Mesendoderm (in vitro differentiated cells): ENCODE results near the gene MLLT3. TPM values are rescaled to one million over a fixed set of nuclear protein-coding genes. Genes with fewer than 3 reads are reported as not detected.

Source experiments
- DNase-seq: peaks from one replicate; pipeline ENCODE4 v3.0.0; 2013
- H2AK5ac ChIP-seq: 2 replicates; pipeline ENCODE4 v1.6.1; 2013; ENCODE audit warnings: low read length, inconsistent platforms
- H2BK120ac ChIP-seq: 2 replicates; pipeline ENCODE4 v1.6.1; 2013; ENCODE audit warnings: low read depth, mild to moderate bottlenecking, low read length, moderate library complexity, mixed read lengths
- H2BK15ac ChIP-seq: replicated peaks from 2 replicates; pipeline ENCODE4 v1.6.1; 2013; ENCODE audit warnings: low read depth, mild to moderate bottlenecking, moderate library complexity
- H2BK5ac ChIP-seq: 2 replicates; pipeline ENCODE4 v1.6.1; 2013; ENCODE audit warnings: low read length, inconsistent platforms
- H3K18ac ChIP-seq: 2 replicates; pipeline ENCODE4 v1.6.1; 2013; ENCODE audit warnings: mild to moderate bottlenecking, low read length, mixed read lengths
- H3K23ac ChIP-seq: one replicate; pipeline ENCODE4 v1.6.1; 2013; ENCODE audit warnings: low read length
- H3K27ac ChIP-seq: 2 replicates; pipeline ENCODE4 v1.5.1; 2013; ENCODE audit warnings: low read depth, mild to moderate bottlenecking, inconsistent platforms, low read length, moderate library complexity
- H3K27me3 ChIP-seq: 2 replicates; pipeline ENCODE4 v1.6.1; 2013; ENCODE audit warnings: low read length, control low read depth, mild to moderate bottlenecking, inconsistent platforms; ENCODE audit not compliant: insufficient read depth, poor library complexity
- H3K36me3 ChIP-seq: 2 replicates; pipeline ENCODE4 v1.6.1; 2013; ENCODE audit warnings: low read length, inconsistent platforms; ENCODE audit not compliant: control insufficient read depth, insufficient read depth
- H3K4ac ChIP-seq: one replicate; pipeline ENCODE4 v1.6.1; 2013; ENCODE audit warnings: low read depth, mild to moderate bottlenecking, low read length, moderate library complexity
- H3K4me1 ChIP-seq: 2 replicates; pipeline ENCODE4 v1.6.1; 2013; ENCODE audit warnings: low read depth, low read length, inconsistent platforms; ENCODE audit not compliant: control insufficient read depth
- H3K4me2 ChIP-seq: 2 replicates; pipeline ENCODE4 v1.6.1; 2013; ENCODE audit warnings: low read length
- H3K4me3 ChIP-seq: 2 replicates; pipeline ENCODE4 v1.5.1; 2013; ENCODE audit warnings: mild to moderate bottlenecking, low read length
- H3K56ac ChIP-seq: one replicate; pipeline ENCODE4 v1.6.1; 2013; ENCODE audit warnings: low read length
- H3K79me1 ChIP-seq: 2 replicates; pipeline ENCODE4 v1.6.1; 2013; ENCODE audit warnings: low read length, inconsistent platforms
- H3K79me2 ChIP-seq: 2 replicates; pipeline ENCODE4 v1.6.1; 2013; ENCODE audit warnings: mild to moderate bottlenecking, low read length; ENCODE audit not compliant: control insufficient read depth, insufficient read depth
- H3K9ac ChIP-seq: 2 replicates; pipeline ENCODE4 v1.6.1; 2013; ENCODE audit warnings: low read length, inconsistent platforms
- H4K5ac ChIP-seq: one replicate; pipeline ENCODE4 v1.6.1; 2013; ENCODE audit warnings: low read length
- H4K8ac ChIP-seq: one replicate; pipeline ENCODE4 v1.6.1; 2013; ENCODE audit warnings: low read depth, mild to moderate bottlenecking, control low read depth, low read length, moderate library complexity
- WGBS: extraction: QIAGEN DNeasy Blood & Tissue Kit; methylation state at CpG from one replicate; pipeline ENCODE4 v1.1.7; 2013; ENCODE audit warnings: low lambda C conversion rate, missing lambda C conversion rate; ENCODE audit not compliant: insufficient coverage; ENCODE audit errors: extremely low coverage; 5-methylcytosine and 5-hydroxymethylcytosine counted together
- polyA plus RNA-seq, 2 experiments: library from polyadenylated mRNA; stranded (reverse); fragments of 200-250 nt; gene quantifications; one replicate each; pipeline ENCODE4 v1.2.3, GENCODE V29; 2013

Gene MLLT3
- 1.8 TPM for polyA plus RNA-seq (2013, experiment 1 of 2)
- polyA plus RNA-seq (2013, experiment 2 of 2) = 2.0 TPM

DNA sequence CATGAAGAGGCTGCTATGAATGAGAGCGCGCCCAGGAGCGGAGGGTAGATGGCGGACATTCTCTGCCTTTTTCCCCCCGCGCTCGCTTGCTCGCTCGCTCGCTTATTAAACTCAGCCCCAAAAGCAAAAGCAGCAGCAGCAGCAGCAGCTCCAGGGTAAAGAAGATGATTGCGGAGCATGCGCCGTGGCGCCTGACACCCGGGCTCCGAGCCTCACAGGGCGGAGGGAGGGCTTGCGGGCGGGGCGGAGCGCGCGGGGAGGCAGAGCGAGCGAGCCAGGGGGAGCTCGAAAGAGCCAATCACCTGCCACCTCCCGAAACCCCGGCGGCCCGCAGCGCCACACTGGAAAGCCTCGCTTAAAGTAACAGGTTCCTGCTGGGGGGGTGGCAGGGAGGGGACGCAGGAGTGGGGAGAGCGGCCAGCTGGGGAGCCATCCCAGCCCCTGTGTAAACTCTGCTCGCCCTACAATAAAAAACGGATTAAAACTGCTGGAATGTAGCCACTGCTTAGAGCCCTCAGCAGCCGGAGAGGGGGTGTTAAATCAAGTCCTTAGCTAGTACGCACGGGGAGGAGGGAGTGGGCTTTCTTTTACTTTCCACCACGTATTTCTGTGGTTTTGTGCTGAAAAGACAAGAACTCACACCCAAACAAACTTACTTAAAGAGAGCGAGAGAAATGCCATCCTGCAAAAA is at the start of gene MLLT3:
MLLT3 (minus strand) TSS at position 170 of the 691 bp plus-strand sequence.
- Histone ChIP-seq H3K79me1 (no peaks in the 10 kb centered on the region), H4K5ac (no peak within 1 kb of the TSS), H3K27ac (peak within 1 kb of the TSS; percentile 74), H3K36me3 (no peaks in the 10 kb centered on the region), H3K27me3 (peaks cover 18% of the 10 kb centered on the region), H3K4me1 (peaks cover 3% of the 10 kb centered on the region), H2BK120ac (no peak within 1 kb of the TSS), H3K18ac (peak within 1 kb of the TSS; percentile 33), H2BK5ac (no peak within 1 kb of the TSS), H3K4ac (no peak within 1 kb of the TSS), H3K9ac (peak within 1 kb of the TSS; percentile 76), H3K79me2 (no peaks in the 10 kb centered on the region), H3K23ac (peak within 1 kb of the TSS; percentile 59), H2BK15ac (no peak within 1 kb of the TSS), H3K56ac (peak within 1 kb of the TSS; percentile 83), H2AK5ac (no peak within 1 kb of the TSS), H3K4me3 (peak within 1 kb of the TSS; percentile 68), H3K4me2 (peak within 1 kb of the TSS; percentile 99), H4K8ac (no peak within 1 kb of the TSS)
- DNase-seq = peak; percentile 96
- WGBS = no CpG with 5 or more reads among the region's 41 CpGs

DNA sequence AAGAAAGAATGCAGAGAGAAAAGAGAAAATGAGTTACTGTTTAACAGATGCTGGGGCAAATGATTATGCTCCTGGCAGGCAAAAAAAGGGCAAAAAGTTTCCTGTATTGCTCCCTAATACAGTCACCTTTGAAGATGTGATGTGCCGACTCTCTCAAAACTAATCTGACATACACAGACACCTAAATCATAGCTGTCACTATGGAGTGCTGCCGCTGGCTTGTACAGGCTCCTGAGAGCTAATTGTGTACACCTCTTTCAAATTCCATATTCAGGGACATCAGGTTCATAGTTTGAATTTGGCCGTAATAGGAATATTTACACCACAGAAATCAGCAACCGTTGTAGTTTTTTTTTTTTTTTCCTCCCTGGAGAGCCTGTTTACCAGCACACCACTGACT is 49.3 kb upstream of the MLLT3 start:
- DNase-seq = no peak
- no CpG with 5 or more reads among the region's 4 CpGs for WGBS
- H3K56ac ChIP-seq = no peak overlapping the region
- no peak overlapping the region for H3K23ac ChIP-seq
- no peak overlapping the region for H3K18ac ChIP-seq
- no peak overlapping the region for H2BK120ac ChIP-seq
- H3K4ac ChIP-seq = no peak overlapping the region
- no peaks in the 10 kb centered on the region for H3K4me1 ChIP-seq
- no peak overlapping the region for H3K4me3 ChIP-seq
- no peaks in the 10 kb centered on the region for H3K36me3 ChIP-seq
- H3K79me1 ChIP-seq = peaks cover 4% of the 10 kb centered on the region
- H3K4me2 ChIP-seq = no peak overlapping the region
- H3K79me2 ChIP-seq = peaks cover 1% of the 10 kb centered on the region
- no peak overlapping the region for H2AK5ac ChIP-seq
- H3K9ac ChIP-seq = no peak overlapping the region
- H4K5ac ChIP-seq = no peak overlapping the region
- H3K27me3 ChIP-seq = no peaks in the 10 kb centered on the region
- H2BK5ac ChIP-seq = no peak overlapping the region
- H3K27ac ChIP-seq = no peak overlapping the region
- no peak overlapping the region for H2BK15ac ChIP-seq
- H4K8ac ChIP-seq = no peak overlapping the region

- H3K9ac ChIP-seq = no peak overlapping the region
These were observed 48.1 kb upstream of the MLLT3 start for GRCh38 chr9:20670395-20670794.

GRCh38 chr9:20664501-20664900 is 42.2 kb upstream of the MLLT3 start:
- no peak overlapping the region for H4K5ac ChIP-seq
- no peak overlapping the region for H2BK15ac ChIP-seq
- no peaks in the 10 kb centered on the region for H3K27me3 ChIP-seq
- peaks cover 15% of the 10 kb centered on the region for H3K79me1 ChIP-seq
- no peak overlapping the region for H3K4me3 ChIP-seq
- H2AK5ac ChIP-seq = no peak overlapping the region
- no peak overlapping the region for H2BK5ac ChIP-seq
- H3K79me2 ChIP-seq = peaks cover 18% of the 10 kb centered on the region
- DNase-seq = peak; percentile 27
- H3K9ac ChIP-seq = no peak overlapping the region
- H3K18ac ChIP-seq = no peak overlapping the region
- no peak overlapping the region for H3K56ac ChIP-seq
- peaks cover 10% of the 10 kb centered on the region for H3K4me1 ChIP-seq
- H3K27ac ChIP-seq = no peak overlapping the region
- H3K4ac ChIP-seq = no peak overlapping the region
- H3K4me2 ChIP-seq = no peak overlapping the region
- WGBS = no CpG with 5 or more reads among the region's 3 CpGs
- H3K23ac ChIP-seq = no peak overlapping the region
- no peak overlapping the region for H2BK120ac ChIP-seq
- H4K8ac ChIP-seq = no peak overlapping the region
- H3K36me3 ChIP-seq = no peaks in the 10 kb centered on the region

More at GRCh38 chr9:20670395-20670794, 48.1 kb upstream of the MLLT3 start:
- no CpG with 5 or more reads among the region's 6 CpGs for WGBS
- no peak overlapping the region for H4K8ac ChIP-seq
- no peak overlapping the region for H3K4ac ChIP-seq
- peaks cover 1% of the 10 kb centered on the region for H3K79me2 ChIP-seq
- DNase-seq = peak; percentile 86
- peaks cover 4% of the 10 kb centered on the region for H3K79me1 ChIP-seq
- no peak overlapping the region for H3K27ac ChIP-seq
- H2BK5ac ChIP-seq = no peak overlapping the region
- no peak overlapping the region for H3K18ac ChIP-seq
- H3K36me3 ChIP-seq = no peaks in the 10 kb centered on the region
- H3K56ac ChIP-seq = no peak overlapping the region
- H2BK120ac ChIP-seq = no peak overlapping the region
- H2BK15ac ChIP-seq = no peak overlapping the region
- no peaks in the 10 kb centered on the region for H3K4me1 ChIP-seq
- H3K27me3 ChIP-seq = no peaks in the 10 kb centered on the region
- no peak overlapping the region for H2AK5ac ChIP-seq
- no peak overlapping the region for H4K5ac ChIP-seq
- no peak overlapping the region for H3K23ac ChIP-seq
- no peak overlapping the region for H3K4me3 ChIP-seq
- no peak overlapping the region for H3K4me2 ChIP-seq

- H3K4ac ChIP-seq = no peak overlapping the region
- no peak overlapping the region for H2AK5ac ChIP-seq
- H3K4me3 ChIP-seq = no peak overlapping the region
- WGBS = no CpG with 5 or more reads among the region's 2 CpGs
- no peak for DNase-seq
- no peak overlapping the region for H4K5ac ChIP-seq
- no peak overlapping the region for H3K23ac ChIP-seq
- no peak overlapping the region for H4K8ac ChIP-seq
- H2BK120ac ChIP-seq = no peak overlapping the region
- no peak overlapping the region for H2BK15ac ChIP-seq
- peaks cover 12% of the 10 kb centered on the region for H3K4me1 ChIP-seq
- H2BK5ac ChIP-seq = no peak overlapping the region
- peaks cover 12% of the 10 kb centered on the region for H3K79me1 ChIP-seq
- no peak overlapping the region for H3K4me2 ChIP-seq
- H3K36me3 ChIP-seq = no peaks in the 10 kb centered on the region
- H3K18ac ChIP-seq = no peak overlapping the region
- H3K9ac ChIP-seq = no peak overlapping the region
- H3K56ac ChIP-seq = no peak overlapping the region
- H3K79me2 ChIP-seq = peaks cover 19% of the 10 kb centered on the region
- H3K27me3 ChIP-seq = no peaks in the 10 kb centered on the region
- H3K27ac ChIP-seq = no peak overlapping the region
These were observed 40.8 kb upstream of the MLLT3 start for GRCh38 chr9:20663133-20663532.

DNA sequence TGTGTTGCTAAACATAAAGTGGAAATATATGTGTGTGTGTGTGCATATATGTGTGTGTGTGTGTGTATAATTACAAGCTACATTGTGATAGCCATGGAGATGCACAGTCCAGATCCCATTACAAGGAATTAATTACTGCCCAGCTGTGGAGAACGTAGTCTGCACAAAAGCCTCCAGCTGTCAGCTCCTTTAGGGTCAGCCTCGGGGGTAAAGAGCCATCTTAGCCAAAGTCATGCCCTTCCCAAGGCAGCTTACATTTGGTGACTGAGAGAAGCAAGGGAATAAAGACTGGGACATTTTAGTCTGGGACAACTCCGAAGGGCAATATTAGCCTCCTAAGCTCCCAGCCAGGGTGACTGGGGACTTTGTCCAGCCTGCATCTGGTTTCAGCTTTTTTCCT is 39.9 kb upstream of the MLLT3 start:
- H3K79me1 ChIP-seq = peaks cover 12% of the 10 kb centered on the region
- H3K27ac ChIP-seq = no peak overlapping the region
- H2BK15ac ChIP-seq = no peak overlapping the region
- no peaks in the 10 kb centered on the region for H3K36me3 ChIP-seq
- H3K9ac ChIP-seq = no peak overlapping the region
- no peaks in the 10 kb centered on the region for H3K27me3 ChIP-seq
- no peak overlapping the region for H3K23ac ChIP-seq
- peaks cover 19% of the 10 kb centered on the region for H3K79me2 ChIP-seq
- H3K4ac ChIP-seq = no peak overlapping the region
- H2BK120ac ChIP-seq = no peak overlapping the region
- WGBS = no CpG with 5 or more reads among the region's 3 CpGs
- H3K56ac ChIP-seq = peak overlapping the region; percentile 27
- peak overlapping the region; percentile 65 for H4K8ac ChIP-seq
- DNase-seq = no peak
- H3K4me1 ChIP-seq = peaks cover 12% of the 10 kb centered on the region
- no peak overlapping the region for H3K4me2 ChIP-seq
- peak overlapping the region; percentile 75 for H3K18ac ChIP-seq
- no peak overlapping the region for H3K4me3 ChIP-seq
- H2AK5ac ChIP-seq = peak overlapping the region; percentile 13
- H2BK5ac ChIP-seq = no peak overlapping the region
- H4K5ac ChIP-seq = no peak overlapping the region
